ENCODE measurements around the gene LSP1.
"Not testable (repeated sequence)": the region's sequence is repeated elsewhere in the genome, so short reads cannot be mapped to it uniquely, and the experiment has no call there.

Gene LSP1, protein sequence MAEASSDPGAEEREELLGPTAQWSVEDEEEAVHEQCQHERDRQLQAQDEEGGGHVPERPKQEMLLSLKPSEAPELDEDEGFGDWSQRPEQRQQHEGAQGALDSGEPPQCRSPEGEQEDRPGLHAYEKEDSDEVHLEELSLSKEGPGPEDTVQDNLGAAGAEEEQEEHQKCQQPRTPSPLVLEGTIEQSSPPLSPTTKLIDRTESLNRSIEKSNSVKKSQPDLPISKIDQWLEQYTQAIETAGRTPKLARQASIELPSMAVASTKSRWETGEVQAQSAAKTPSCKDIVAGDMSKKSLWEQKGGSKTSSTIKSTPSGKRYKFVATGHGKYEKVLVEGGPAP
- total RNA-seq = 164 to 225 reads per million in 2 donors

DNA sequence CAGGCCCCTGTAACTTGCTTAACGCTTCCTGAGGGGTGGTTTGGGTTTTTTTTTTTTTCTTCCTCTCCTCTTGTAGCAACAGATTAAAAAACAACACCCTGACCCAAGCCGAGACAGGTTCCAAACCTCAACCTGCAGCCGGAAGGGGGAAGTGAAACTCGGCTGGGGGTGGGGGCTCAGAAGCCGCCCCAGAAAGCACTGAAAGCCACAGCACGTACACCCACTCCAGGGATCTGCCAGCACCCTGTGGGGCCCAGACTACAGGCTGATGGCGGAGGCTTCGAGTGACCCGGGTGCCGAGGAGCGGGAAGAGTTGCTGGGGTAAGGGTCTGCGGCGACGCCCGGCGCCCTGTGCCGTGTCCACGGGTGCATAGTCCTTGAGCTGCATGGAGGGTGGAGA is at the start of gene LSP1:
TSS of gene LSP1 (plus strand) at position 208 of the 400 bp plus-strand sequence. CDS start at position 269, 61 bp downstream.
- DNase-seq = peak; percentile 35 to 98 (median 69)

DNA sequence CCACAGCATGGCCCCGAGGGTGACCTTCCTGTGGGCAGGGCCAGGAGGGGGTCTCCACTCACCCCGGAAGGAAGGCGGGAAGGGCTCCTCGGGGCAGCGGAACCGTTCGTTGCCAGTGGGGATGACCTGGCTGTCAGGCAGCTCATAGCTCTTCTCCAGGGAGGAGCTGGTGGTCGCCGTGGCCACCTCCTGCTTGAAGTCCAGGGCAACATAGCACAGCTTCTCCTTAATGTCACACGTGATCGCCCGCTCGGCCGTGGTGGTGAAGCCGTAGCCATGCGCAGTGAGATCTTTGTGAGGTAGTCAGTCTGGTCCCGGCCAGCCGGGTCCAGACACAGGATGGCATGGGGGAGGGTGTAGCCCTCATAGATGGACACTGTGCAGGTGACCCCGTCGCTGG is 49.6 kb upstream of the LSP1 start:
- DNase-seq = no peak

DNA sequence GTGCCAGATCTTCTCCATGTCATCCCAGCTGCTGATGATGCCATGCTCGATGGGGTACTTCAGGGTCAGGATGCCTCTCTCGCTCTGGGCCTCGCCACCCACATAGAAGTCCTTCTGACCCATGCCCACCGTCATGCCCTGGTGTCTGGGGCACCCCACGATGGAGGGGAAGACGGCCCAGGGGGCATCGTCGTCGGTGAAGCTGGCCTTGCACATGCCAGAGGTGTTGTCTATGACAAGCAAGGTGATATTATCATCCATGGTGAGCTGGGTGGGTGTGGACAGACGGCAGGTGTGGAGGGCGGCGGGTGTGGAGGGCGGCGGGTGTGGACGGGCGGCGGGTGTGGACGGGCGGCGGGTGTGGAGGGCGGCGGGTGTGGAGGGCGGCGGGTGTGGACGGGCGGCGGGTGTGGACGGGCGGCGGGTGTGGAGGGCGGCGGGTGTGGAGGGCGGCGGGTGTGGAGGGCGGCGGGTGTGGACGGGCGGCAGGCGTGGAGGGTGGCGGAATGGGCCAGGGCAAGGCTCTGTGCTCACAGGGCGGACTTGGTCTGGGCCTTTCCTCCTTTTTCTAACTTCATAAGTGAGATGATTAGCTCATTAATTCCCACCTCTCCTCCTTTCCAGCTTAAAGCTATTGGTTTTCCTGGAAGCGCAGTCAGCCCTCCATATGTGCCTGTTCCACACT is 48.9 kb upstream of the LSP1 start:
- DNase-seq = not testable (repeated sequence)

DNA sequence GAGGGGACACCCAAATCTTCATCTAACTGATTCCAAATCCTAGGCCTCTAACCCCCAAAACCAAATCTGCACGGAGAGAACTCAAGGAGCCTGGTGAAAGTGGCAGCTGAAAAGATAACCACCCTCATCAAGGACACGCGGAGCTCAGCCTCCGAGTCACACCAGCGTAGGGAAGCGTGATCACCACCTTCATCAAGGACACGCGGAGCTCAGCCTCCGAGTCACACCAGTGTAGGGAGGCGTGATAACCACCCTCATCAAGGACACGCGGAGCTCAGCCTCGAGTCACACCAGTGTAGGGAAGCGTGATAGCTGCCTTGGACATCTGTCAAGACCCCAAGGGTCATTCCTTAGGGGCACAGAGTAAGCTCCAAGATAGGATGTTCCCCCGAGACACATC is 47.4 kb upstream of the LSP1 start:
- DNase-seq = no peak

DNA sequence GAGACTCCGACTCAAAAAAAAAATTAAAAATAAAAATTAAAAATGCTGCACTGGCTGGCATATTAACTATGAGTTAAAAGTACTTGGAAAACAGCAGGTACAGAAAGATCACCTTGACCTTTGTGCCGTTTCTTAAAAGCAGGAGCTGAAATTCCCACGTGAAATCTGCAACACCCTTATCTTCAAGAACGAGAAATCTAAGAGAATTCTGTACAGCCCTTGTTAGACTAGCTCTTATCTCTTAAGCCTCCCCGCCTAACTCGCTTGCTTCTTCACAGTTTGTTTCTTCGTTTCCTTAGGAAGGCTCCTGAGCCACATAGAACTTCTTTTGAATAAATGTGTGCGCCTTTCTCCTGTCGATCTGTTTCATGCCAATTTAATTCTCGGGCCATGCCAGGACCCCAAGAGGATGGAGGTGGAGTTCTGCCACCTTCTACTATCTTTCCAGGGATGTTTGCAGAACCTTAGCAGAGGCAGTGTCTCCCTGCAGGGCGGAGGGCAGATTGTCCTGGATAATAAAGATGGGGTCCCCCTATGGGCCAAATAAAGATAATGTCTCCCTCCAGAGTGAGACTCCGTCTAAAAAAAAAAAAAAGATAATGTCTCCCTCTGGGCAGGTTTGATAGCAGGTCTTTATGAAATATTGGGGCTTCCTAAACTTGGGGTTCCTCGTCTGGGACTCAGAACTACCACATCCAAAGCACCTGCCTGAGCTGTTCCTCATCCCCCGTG is 45.5 kb upstream of the LSP1 start:
- DNase-seq = no peak

DNA sequence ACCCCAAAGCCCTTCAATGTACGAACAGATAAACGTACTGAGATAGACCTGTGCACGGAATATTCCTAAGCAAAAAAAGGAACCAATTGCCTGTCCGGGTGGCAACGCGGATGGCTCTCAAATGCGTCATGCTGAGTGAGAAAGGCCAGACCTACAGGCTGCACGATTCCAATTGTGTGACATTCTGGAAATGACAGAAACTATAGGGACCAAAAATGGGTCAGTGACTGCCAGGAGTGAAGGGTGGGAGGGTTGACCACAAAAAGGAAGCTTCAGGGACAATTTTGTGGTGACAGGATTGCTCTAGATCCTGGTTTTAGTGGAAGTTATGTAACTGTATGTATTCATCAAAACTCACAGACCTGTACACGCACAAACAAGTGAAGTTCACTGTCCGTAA is 42.1 kb upstream of the LSP1 start:
- no peak for DNase-seq

DNA sequence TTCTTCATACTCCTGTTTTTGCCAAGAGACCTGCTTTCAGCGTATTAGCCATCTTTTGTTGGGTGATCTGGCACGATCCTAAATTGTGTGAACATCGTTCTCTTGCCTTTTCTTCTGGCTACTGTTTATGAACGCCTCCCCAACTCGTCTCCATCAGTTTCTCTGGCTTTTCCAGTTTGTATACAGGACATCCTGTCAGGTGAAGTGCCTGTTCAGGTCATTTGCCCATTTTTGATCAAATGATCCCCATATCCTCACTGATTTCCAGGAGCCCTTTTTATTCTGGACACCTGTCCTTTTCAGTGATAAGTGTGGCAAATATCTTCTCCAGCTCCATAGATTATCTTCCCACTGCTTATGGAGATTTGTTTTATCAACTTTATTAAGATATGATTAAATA is 40.6 kb upstream of the LSP1 start:
- DNase-seq = no peak

DNA sequence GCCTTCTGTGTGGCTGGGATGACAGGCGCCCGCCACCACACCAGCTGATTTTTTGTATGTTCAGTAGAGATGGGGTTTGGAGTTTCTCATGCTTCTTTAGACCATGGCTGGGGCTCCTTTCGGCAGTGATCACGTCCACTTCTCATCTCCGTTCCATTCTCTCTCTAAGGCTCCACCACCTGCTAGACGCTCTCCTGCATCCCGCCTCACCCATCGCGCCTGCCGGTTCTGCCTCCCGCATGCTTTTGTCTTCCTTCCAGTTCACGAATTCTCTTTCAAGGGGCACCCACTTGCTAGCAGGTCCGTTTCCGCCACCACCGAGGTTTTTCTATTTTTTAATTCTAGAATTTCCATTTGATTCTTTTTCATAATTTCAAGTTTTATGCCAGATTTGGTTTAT is 40.1 kb upstream of the LSP1 start:
- DNase-seq = no peak

DNA sequence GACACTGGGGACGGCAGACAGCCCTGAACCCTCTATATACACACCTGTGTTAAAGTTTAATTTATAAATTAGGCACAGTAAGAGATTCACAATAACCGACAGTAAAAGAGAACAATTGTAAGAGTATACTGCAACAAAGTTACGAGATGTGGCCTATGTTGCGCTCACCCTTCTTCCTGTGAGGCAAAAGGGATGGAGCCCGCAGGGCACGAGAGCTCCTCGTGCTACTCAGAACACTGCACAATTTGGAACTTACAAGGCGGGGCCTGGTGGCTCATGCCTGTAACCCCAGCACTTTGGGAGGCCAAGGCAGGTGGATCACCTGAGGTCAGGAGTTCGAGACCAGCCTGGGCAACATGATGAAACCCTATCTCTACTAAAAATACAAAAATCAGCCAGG is 39.5 kb upstream of the LSP1 start:
- not testable (repeated sequence) for DNase-seq

DNA sequence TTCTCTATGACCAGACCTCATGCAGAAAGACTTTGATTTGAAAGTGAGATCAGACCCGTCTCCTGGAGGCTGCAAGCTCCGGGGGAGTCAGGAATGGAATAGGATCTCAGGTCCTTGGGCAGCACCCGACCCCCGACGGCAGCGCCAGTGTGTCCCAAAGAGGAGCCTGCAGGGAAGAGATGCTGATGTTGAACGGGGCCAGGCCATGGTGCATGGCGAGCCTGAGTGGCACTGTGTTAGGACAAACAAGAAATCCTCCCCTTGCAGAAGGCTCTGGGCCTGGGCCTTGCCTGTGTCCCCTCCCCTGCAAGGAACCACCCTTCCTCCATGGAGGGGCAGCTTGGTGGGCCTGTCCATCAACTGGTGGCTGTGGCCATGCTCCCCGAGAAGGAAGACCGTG is 38.2 kb upstream of the LSP1 start:
- no peak for DNase-seq

DNA sequence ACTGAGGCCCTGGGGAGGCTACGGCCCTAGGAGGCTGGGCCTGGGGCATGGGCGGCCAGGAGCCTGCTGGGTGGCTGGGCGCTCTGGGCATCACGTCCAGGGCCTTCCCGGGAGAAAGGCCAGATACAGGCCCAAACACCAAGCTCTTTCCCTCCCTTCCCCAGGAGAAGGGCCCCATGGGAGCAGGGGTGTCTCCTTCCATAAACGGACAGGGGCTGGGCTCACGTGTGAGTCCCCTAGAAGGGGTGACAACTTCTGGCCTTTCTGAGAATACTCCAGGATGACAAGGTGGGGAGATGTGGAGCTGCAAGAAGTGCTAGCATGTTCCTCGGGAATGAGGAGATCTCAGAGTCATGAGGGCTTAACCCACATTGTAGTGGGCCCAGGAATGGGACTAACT is 37.6 kb upstream of the LSP1 start:
- no peak for DNase-seq

DNA sequence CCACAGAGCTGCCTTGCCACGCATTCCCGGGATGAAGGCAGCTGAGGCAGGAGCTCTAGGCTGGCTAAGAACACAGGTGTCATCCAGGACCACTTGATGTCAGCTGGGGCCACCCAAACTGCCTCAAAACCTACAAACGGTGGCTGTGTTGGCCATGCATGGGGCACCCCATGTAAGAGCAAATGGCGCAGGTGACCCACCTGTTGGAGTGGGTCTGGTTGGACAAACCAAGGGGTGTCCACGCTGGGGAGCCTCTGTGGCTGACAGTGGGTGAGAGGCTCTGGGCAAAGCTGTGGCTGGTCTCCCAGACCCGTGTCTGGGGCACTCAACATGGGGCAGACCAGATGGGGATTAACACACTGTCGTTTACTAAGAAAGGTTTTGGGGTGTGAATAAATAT is 37.1 kb upstream of the LSP1 start:
- no peak for DNase-seq

DNA sequence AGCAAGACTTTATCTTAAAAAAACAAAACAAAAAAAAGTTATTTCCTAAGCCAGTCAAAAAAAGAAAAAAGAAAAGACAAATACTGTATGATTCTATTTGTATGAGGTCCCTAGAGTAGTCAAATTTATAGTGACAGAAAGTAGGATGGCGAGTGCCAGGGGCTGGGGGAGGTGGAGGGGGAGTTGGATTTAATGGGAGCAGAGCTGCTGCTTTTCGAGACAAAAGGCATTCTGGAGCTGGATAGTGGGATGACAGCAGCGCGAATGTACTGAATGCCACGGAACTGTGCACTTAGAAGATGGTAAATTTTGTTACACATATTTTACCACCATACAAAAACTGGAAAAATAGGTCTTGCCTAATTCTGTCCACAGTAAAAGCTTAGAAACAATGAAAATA is 35.9 kb upstream of the LSP1 start:
- DNase-seq = no peak

DNA sequence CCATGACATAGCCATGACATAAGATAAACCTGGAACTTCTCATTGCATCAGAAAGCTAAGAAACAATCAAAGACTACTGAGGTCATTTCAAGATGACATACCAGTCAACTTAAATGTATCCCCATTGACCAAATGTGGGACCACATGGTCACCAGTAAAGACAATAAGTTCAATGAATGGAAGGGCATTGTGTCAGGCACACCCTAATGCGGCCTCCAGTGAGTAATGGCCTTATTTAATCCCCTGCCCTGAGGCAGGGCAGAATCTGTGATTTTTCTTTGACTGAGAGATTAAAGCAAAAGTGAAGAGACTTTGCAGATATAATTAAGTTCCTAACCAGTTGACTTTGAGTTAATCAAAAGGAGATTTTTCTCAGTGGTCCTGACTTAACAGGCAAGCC is 35.4 kb upstream of the LSP1 start:
- DNase-seq = no peak

DNA sequence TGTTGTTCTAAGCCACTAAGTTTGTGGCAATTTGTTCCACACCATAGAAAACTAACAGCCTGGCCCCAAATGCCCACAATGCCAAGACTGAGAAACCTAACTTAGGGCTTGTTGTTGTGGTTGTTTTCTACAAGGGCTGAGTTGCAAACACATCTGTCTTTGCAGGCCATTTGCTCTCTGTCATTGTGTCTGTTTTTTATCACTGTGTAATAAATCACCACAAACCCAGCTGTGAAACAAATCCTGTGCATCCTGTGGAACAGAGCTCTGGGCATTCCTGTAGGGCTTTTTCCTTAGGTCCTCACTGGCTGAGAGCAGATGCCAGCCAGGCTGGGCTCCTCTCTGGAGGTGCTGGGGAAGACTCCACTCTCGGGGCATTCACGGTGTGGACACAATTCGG is 33.8 kb upstream of the LSP1 start:
- DNase-seq = no peak

DNA sequence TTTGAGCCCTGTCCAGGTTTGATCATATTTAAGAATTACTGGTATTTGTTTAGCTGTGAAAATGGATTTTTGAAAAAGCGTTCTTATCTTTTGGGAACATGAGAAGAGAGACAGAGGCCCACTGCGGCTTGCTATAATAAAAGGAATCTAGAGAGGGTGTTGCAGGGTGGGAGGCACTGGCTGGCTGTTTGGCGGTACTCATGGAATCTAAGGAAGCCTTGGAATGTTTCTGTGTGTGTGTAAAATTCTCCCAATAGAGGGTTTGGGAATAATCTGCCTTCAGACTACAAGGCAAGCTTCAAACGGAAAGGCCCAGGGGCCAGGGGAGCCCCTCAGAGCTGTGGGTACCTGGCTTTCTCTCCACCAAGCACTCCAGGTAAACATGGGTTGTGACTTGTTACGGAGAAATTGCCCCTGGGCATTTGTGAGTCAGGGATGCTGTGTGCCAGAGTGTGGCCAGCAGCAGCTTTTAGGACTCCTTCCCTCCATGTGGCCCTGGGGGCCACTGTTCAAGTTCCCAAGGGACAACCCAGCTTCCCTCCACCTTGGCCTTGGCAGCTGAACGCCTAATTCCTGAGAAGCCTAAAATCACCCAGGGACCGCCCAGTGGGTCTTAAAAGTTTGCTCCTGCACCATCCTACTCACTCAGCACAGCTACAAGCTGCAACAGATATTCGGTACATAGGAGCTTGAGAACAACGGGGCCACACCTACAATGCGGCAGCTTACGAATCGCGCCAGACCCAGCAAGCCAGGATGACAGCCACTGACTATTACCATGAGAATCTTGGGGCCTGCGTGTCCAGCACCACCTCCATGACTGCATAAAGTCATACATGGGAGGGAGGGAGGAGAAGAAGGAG is 32.2 kb upstream of the LSP1 start:
- no peak for DNase-seq

DNA sequence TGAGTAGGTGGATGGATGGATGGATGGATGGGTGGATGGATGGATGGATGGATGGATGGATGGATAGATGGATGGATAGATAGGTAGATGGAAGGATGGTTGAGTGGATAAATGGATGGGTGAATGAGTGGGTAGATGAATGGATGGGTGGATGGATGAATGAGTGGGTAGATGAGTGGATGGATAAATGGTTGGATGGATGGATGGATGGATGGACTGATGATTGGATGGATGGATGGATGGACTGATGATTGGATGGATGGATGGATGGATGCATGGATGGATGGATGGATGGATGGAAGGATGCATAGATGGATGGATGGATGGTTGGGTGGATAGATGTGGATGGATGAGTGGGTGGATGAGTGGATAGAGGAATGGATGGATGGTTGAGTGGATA is 31.3 kb upstream of the LSP1 start:
- no peak for DNase-seq

DNA sequence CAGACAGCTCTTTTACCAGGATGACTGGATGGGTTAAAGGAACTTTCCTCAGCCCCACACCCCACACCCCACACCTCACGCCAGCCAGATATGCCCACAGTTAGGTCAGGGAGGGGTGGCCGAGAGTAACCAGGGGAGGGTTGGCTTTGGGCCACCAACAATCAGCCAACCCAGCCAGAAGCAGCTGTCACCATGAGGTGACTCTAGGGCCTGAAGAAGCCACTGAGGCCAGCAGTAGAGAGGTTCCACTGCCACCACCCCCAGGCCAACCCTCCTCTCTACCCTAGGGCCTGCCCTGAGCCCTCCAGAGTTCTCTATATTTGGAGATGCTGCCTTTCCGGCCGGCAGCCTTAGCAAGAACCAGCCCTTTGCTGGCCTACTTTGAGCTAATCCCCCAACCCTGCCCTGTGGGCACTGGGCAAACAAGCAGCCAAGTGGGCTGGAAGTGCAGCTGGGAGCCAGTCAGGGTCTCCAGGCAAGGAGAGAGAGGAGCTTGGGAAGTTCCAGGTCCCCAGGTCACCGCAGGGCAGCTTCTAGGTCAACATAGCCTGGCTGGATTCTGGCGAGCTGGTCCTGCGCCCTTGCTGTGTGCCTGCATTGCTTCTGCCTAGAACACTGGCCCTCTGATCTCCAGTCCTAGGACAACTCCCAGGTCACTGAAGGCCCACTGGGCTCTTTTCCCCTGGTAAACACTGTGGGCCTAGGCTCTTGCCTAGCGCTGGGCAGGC is 30.1 kb upstream of the LSP1 start:
- no peak for DNase-seq

DNA sequence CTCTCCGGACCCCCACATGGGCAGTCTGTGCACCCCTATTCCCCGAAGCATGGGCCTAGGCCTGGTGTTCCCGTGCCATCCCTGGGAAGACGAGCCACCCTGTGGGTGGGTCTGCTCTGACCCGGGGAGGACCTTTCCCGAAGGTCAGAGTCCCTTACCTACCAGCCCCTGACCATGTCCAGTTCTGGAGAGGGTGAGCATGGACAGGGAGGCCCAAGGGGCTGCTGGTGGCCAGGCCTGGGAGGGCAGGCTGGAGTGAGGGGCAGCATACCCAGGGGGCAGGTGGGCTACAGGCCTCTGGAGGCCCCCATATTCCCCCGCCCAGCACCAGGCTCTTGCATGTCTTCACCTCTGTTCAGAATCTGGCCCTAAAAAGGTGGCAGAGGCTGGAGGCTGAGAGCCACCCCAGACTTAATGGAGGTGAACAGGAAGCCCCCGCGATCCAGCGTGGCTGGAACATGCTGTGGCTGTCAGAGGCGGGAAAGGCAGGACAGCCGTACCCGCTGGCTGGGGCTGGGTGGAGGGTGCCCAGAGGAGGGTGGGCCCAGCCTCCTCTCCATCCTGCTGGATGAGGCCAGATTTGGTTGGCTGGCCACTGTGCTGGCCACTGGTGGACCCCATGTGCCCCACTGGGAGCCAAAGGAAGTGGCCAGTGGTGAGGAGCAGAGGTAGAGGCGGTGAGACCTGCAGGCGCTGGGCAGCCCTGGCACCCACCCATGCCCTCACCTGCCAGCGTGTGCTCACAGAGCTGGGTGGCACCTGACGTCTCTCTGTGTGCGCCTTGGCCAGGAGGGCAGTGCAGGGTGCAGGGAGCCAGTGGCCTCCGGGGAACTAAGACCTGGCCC is 29.3 kb upstream of the LSP1 start:
- DNase-seq = no peak

DNA sequence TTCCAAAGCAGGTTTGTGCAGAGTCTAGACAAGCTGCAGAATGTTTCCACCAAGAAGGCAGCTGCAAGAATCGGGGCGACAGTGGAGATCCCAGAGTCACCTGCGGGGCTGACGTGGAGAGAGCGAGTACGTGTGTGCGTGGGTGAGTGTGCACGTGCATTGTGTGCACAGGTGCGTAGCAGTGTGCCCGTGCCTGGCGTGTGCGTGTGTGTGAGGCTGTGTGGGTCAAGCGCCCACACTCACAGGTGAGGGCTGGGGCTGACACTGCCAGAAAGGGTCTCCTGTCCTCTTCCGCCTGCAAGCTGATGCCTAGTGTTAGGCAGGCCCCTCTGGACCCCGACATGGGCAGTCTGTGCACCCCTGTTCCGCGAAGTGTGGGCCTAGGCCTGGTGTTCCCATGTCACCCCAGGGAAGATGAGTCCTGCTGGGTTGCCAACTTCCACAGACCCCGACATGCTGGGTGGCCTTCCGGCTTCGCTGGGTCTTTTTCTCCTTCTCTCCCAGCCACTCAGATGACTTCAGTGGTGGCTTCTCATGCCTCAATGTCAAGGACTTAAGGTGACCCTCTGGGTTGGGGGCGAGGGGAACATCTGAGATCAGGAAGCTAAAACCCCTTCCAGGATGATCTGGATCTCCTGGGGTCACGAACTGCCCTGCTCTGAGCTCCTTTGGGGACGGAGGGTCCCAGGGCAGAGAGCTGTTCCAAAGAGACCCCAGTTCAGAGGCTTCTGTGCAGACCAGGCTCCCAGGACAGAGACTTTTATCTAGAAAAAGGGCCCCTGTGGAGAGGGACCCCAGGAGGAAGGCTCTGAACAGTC is 28.5 kb upstream of the LSP1 start:
- DNase-seq = no peak

All from T-helper 2 cell (primary cell).